Heart left ventricle (tissue), 16 donors: ENCODE measurements around the gene LMF2. TPM values are rescaled to one million over a fixed set of nuclear protein-coding genes. Genes with fewer than 3 reads are reported as not detected.

Source experiments
- ATAC-seq, 4 donors: fragments of 200-7000 bp; cut with Tn5 transposase; one replicate each; pipeline ENCODE4 v1.9.1; 2020 to 2022; ENCODE audit warnings: moderate library complexity in 4 of 4, mild to moderate bottlenecking in 3 of 4, moderate number of reproducible peaks in 1 of 4
- DNase-seq, 5 donors: peaks; one replicate each; pipeline ENCODE4 v3.0.0-alpha.2; 2020
- H3K27ac ChIP-seq, 12 donors: fragments of 200-600 bp; sonication (generic) in 4 of 12; one replicate each; pipeline versions ENCODE4 v1.5.0 to v1.8.0; 2016 to 2022; ENCODE audit warnings: mild to moderate bottlenecking in 2 of 12
- H3K27me3 ChIP-seq, 9 donors: fragments of 200-600 bp; sonication (generic) in 2 of 9; one replicate each; pipeline versions ENCODE4 v1.5.1 to v1.8.0; 2016 to 2022; ENCODE audit warnings: mild to moderate bottlenecking in 3 of 9
- H3K36me3 ChIP-seq, 9 donors: fragments of 200-600 bp; sonication (generic) in 2 of 9; one replicate each; pipeline versions ENCODE4 v1.5.0 to v1.8.0; 2018 to 2022; ENCODE audit warnings: mild to moderate bottlenecking in 2 of 9
- H3K4me1 ChIP-seq, 12 donors: fragments of 200-600 bp; sonication (generic) in 4 of 12; one replicate each; pipeline versions ENCODE4 v1.5.0 to v1.8.0; 2016 to 2022; ENCODE audit warnings: mild to moderate bottlenecking in 3 of 12
- H3K4me3 ChIP-seq, 12 donors: fragments of 200-600 bp; sonication (generic) in 4 of 12; one replicate each; pipeline versions ENCODE4 v1.5.0 to v1.8.0; 2017 to 2022; ENCODE audit warnings: mild to moderate bottlenecking in 9 of 12, moderate library complexity in 4 of 12
- H3K9me3 ChIP-seq, 12 donors: fragments of 200-600 bp; sonication (generic) in 4 of 12; one replicate each; pipeline versions ENCODE4 v1.5.0 to v1.8.0; 2016 to 2022; ENCODE audit warnings: mild to moderate bottlenecking in 1 of 12
- CTCF ChIP-seq, 12 donors: fragments of 200-600 bp; sonication (generic) in 4 of 12; IDR thresholded peaks; one replicate each; pipeline versions ENCODE4 v1.5.0 to v1.8.0; 2018 to 2022; ENCODE audit warnings: antibody characterized with exemption in 12 of 12, mild to moderate bottlenecking in 5 of 12
- POLR2A ChIP-seq, 2 donors: fragments of 450-650 bp; IDR thresholded peaks; one replicate each; pipeline ENCODE4 v1.6.1; 2017; ENCODE audit warnings: antibody characterized with exemption in 2 of 2, mild to moderate bottlenecking in 2 of 2, moderate library complexity in 2 of 2
- WGBS, 4 donors: extraction: QIAGEN DNeasy Blood & Tissue Kit in 2 of 4; methylation state at CpG; one replicate each; pipeline versions ENCODE4 v1.1.5 to v1.1.7; 2013 to 2018; 5-methylcytosine and 5-hydroxymethylcytosine counted together
- intact Hi-C, 10 donors: fragments of 100-400 bp; cut with DNase I; formaldehyde crosslinking; loops; one replicate each; pipeline versions ENCODE4 v1.11.1 to v1.14.2; 2022
- polyA plus RNA-seq, 2 donors: library from polyadenylated mRNA; stranded (reverse); fragments of 200-250 nt; gene quantifications; one replicate each; pipeline ENCODE4 v1.2.3, GENCODE V29; 2013
- total RNA-seq, 9 donors: library from RNA; depleted of rRNA in 2 of 9; stranded (reverse); fragments of >200 nt in 2 of 9; fragmentation: NEBNext Ultra II Directional in 3 of 9; extraction: Animal tissue kit (Norgen Biotek cat#: 25700) in 3 of 9; gene quantifications; one replicate each; pipeline versions ENCODE4 v1.1.0 to v1.2.4, GENCODE V29; 2016 to 2023
- donor health status: ischemic (EF 13 %, LVEDD 7.1; RV severe dilation, severe dysfunction).
- donor health status: healthy with polysubstance abuse.
- donor health status: DM: no; HTN: yes; CAD: no.
- donor health status: DM: no; HTN: no; CAD: no.
- donor health status: ischemic (EF 25% LVEDD 6.9; RV normal size, moderate dysfunction).
- donor health status: ischemic (EF 25% LVEDD 5.7; RV mildly dilated, moderate dysfunction).
- donor health status: healthy.
- donor health status: DM: yes; HTN: yes; CAD: no.
- donor health status: ischemic (EF 35%, LVEDD 5.7; RV mildly dilated, moderate dysfunction).
- donor health status: nonischemic (EF 11% LVEDD 7.7; RV severe dilation, severe dysfunction).
- donor health status: DM: yes; HTN: yes; CAD: no.
- donor health status: PGD.
- donor health status: ischemic (EF 29% LVEDD 5.4; RV normal size, mild dysfunction).
- donor health status: nonischemic (EF 23%, LVEDD 6.1; RV moderate dilation, normal function).

The LMF2 gene
- total and polyA plus RNA-seq, 11 donors = 20.9 to 46.5 (median 32.1) TPM

DNA sequence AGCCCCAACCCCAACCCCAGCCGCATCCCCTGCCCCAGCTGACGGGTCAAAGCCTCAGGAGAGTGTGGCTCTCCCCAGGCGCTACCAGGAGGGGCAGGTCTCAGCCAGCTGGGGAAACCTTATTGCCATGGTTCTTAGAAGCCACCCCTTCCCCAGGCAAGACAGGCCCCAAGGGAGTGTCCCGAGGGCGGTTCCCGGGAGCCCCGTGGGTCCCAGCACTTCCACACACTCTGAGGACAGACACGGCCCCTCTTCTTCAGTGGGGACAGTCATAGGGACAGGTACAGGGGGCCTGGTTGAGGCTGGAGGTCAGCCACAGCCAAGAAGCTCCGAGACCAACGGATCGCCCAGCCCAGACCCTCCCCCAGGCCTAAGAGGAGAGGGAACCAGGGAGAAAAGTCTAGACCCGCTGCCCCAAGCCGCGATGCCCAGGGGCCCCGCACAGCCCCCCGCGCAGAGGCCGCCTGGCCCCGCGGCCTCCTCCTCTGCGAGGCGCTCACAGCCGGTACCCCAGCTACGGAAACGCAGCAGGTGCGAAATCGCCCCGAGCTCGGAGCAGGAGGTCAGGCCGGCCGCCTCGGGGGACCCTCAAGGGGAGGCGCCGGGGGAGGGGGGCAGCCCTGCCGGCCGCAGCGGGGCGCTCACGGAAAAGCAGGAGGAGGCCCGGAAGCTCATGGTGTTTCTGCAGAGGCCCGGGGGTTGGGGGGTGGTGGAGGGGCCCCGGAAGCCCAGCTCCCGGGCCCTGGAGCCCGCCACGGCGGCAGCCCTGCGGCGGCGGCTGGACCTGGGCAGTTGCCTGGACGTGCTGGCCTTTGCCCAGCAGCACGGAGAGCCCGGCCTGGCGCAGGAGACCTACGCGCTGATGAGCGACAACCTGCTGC, 40.8 kb upstream of the LMF2 start:
- DNase-seq = peak in 1 of 5 donors; percentile 67
- intact Hi-C loops = loop anchor here in 2 of 10 donors (5.0 to 10.0 kb wide), 2 partner anchors 64 to 67 kb away; no protein-coding TSS in a partner anchor
- peaks cover 24 to 83% (median 36%) of the 10 kb centered on the region in 9 donors for H3K27me3 ChIP-seq
- ATAC-seq = peak in 2 of 4 donors; percentile 6 to 8
- H3K4me3 ChIP-seq = peak overlapping the region in 10 of 12 donors; percentile 16 to 65 (median 36)
- TF ChIP-seq POLR2A (IDR thresholded peaks at IDR 0.05) (no peak), CTCF (IDR thresholded peaks at IDR 0.05) (peak in 1 of 12 donors; percentile 8)
- 9 to 15% (median 10%) methylated on average over 18 to 56 of the region's 56 CpGs for WGBS, 4 donors
- H3K36me3 ChIP-seq = no peaks in the 10 kb centered on the region
- peak overlapping the region in 1 of 12 donors; percentile 74 for H3K27ac ChIP-seq
- no peaks in the 10 kb centered on the region for H3K9me3 ChIP-seq
- peaks cover 0 to 58% (median 17%) of the 10 kb centered on the region in 12 donors for H3K4me1 ChIP-seq

DNA sequence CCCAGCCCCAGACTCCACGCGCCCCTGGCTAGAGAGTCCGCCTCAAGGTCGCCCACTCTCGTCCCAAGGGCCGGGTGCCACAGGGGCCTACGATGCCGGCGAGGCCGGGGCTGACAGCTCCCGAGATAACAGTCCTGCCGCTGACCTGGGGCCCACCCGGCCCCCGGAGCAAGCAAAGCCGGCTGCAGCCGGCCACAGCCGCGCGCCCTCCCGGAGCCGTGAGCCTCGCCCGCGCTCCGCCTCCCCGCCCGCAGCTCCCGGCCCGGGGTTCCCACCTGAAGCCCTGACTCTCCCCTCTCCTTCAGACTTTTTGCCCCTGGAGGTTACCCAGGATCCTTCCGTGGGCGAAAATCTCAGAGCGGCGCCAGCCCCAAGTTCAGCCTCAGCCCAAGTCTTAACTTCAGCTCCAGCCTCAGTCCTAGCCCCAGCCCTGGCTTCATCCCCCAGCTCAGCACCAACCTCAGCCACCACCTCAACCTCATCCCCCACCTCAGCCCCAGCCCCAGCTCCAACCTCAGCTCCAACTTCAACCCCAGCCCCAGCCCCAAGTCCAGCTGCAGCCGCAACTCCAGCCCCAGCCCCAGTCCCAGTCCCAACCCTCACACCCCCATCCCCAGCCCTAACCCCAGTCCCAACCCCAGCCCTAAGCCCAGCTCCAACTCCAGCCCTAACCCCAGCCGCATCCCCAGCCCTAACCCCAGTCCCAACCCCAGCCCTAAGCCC, 39.9 kb upstream of the LMF2 start:
- Histone ChIP-seq H3K27ac (no peak overlapping the region), H3K9me3 (no peaks in the 10 kb centered on the region), H3K27me3 (peaks cover 24 to 83% (median 36%) of the 10 kb centered on the region in 9 donors), H3K4me3 (peak overlapping the region in 1 of 12 donors; percentile 26), H3K4me1 (peaks cover 0 to 66% (median 17%) of the 10 kb centered on the region in 12 donors), H3K36me3 (no peaks in the 10 kb centered on the region)
- 25 to 38% (median 32%) methylated on average over 23 to 35 of the region's 35 CpGs for WGBS, 4 donors
- intact Hi-C loops = loop anchor here in 2 of 10 donors (5.0 to 10.0 kb wide), 2 partner anchors 65 to 67 kb away; no protein-coding TSS in a partner anchor
- no peak for ATAC-seq
- TF ChIP-seq POLR2A (IDR thresholded peaks at IDR 0.05) (no peak), CTCF (IDR thresholded peaks at IDR 0.05) (no peak)
- DNase-seq = no peak

DNA sequence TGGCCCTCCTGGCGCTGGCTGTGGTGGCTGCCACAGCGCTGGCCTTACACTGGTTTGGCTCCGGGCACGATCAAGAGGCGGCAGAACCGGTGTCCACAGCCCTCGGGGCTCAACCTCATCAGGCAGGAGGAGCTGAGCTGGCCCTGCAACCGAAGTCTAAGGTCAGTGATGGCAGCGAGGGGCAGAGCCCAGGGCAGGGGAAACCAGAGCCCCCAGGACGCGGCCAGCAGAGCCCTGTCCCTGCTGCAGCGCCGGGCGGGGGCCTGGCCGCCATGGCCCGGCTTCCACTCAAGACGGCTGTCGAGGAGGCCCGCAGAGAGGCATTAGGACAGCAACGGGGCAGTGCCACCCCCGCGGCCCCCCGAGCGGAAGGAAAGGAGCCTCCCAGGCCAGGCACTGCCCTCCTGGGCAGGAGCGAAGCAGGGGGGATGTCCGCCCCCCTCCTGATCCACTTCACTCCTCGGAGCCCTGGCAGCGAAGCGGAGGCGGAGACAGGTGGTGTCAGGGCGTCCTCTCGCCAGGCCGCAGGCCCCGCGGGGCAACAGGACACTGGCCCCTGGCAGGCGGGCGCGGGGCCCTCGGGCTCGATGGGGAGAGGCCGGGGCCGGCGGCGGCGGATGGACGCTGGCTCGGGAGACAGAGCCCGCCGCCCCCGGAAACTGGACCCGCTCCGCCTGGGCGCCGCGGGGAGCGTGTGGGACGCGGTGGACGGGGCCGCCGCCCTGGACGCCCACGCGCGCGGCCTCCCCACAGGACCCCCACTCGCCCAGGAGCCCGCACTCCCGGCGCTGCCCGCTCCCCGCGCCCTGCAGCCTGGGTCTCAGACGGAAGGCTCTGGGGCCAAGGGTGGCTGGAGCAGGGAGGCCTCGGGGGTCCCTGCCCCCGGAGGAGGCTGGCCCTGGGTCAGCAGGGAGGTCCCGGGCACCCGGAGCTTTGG, 39.1 kb upstream of the LMF2 start:
- ATAC-seq (no peak), DNase-seq (no peak)
- peak overlapping the region in 1 of 12 donors; percentile 26 for H3K4me3 ChIP-seq
- intact Hi-C loops = loop anchor here in 2 of 10 donors (5.0 to 10.0 kb wide), 2 partner anchors 66 to 68 kb away; no protein-coding TSS in a partner anchor
- peaks cover 24 to 77% (median 34%) of the 10 kb centered on the region in 9 donors for H3K27me3 ChIP-seq
- H3K9me3 ChIP-seq = no peaks in the 10 kb centered on the region
- TF ChIP-seq CTCF (IDR thresholded peaks at IDR 0.05) = no peak
- TF ChIP-seq POLR2A (IDR thresholded peaks at IDR 0.05) = no peak
- H3K36me3 ChIP-seq = no peaks in the 10 kb centered on the region
- H3K4me1 ChIP-seq = peaks cover 0 to 73% (median 17%) of the 10 kb centered on the region in 12 donors
- WGBS, 4 donors = 56 to 77% (median 65%) methylated on average over 43 to 78 of the region's 78 CpGs
- H3K27ac ChIP-seq = no peak overlapping the region
